Erythroblast (primary cell): Measurements from ENCODE around the gene TBC1D28.
"Not testable (repeated sequence)": the region's sequence is repeated elsewhere in the genome, so short reads cannot be mapped to it uniquely, and the experiment has no call there.

Experiments used
- GATA1 ChIP-seq: IDR thresholded peaks from 2 replicates; pipeline ENCODE4 v1.6.1; 2011; ENCODE audit warnings: low read depth, mild to moderate bottlenecking, control low read depth, low read length, moderate library complexity
- POLR2A ChIP-seq: IDR thresholded peaks from 2 replicates; pipeline ENCODE4 v1.6.1; 2011; ENCODE audit warnings: mild to moderate bottlenecking, low read length

DNA sequence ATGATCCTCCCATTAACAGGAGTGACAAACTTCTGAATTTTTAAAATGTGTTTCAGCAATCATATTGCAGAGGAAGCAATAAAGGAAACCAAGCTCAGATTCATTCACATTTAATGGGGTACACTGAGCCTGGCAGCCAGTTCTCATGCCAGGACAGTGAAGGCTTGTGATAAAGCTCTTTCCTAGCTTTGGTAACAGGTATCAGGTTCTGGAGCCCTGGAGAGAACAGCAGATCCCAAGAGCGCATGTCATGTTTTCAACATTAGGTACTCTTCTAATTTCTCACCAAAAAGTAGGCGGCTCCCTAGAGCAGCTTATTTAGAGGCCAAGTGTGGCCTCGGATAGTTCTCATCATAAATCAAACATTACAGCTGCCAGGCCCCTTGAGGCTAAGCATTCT lies 23.3 kb upstream of the TBC1D28 start:
- TF ChIP-seq POLR2A, GATA1: not testable (repeated sequence)
